ENCODE measurements around the gene RPL19.

Gene RPL19

GRCh38 chr17:39252788-39253460 is 52.8 kb downstream of the RPL19 start:
- no peak for DNase-seq
